OCI-LY1 (cell line): ENCODE data around the gene PYGL.

Experiments used
- CTCF ChIP-seq: fragments of 200-600 bp; sonication (generic), shearing (Covaris generic); IDR thresholded peaks from 2 replicates; pipeline ENCODE4 v1.5.1; 2017; ENCODE audit warnings: mild to moderate bottlenecking, antibody characterized with exemption, low read length, moderate library complexity, mixed read lengths
- EZH2 ChIP-seq: fragments of 200-600 bp; sonication (generic), shearing (Covaris generic); IDR thresholded peaks from 2 replicates; pipeline ENCODE4 v1.8.0; 2017; ENCODE audit warnings: borderline replicate concordance, mixed run types, mild to moderate bottlenecking, antibody characterized with exemption, low read length, moderate library complexity, mixed read lengths

- TF ChIP-seq CTCF (no peak), EZH2 (no peak)
Measured at GRCh38 chr14:50936016-50936340, 8.3 kb downstream of the PYGL start.
